Measurements from ENCODE around the gene CD300E. TPM values are rescaled to one million over a fixed set of nuclear protein-coding genes. Genes with fewer than 3 reads are reported as not detected.
A peak's percentile ranks its signal among the peaks of the same experiment; 100 is the strongest.
"Not testable (repeated sequence)": the region's sequence is repeated elsewhere in the genome, so short reads cannot be mapped to it uniquely, and the experiment has no call there.

CD300E gene
- total RNA-seq, 4 donors from 2014 or later: 0.37 to 0.45 TPM; not detected in 2

DNA sequence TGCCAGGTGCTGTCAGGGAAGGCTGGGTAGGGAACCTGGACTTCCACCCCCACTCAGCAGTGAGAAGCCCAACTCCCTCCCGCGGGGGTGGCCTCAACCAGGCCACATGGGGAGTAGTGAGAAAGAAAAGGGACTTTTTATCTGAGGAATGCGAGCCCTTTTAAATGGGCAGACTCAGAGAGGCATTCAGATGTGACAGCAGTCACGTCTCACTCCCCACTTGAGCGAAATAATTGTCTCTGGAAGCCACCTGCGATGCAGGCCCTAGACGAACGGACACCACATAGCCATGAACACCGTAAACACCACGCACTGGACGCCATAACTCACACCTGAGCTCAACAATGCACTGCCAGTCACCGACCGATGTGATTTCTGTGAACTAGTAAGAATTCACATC, 11.9 kb upstream of the CD300E start:
- H3K4me3 ChIP-seq (ENCODE audit: low read depth, poor library complexity, severe bottlenecking): no peak overlapping the region
- 47 to 61% methylated on average over 13 of the region's 13 CpGs for WGBS, 2 donors
- no peak for TF ChIP-seq POLR2A (IDR thresholded peaks at IDR 0.05)
- no peak for TF ChIP-seq CTCF (IDR thresholded peaks at IDR 0.05)
- DNase-seq (ENCODE audit: low spot score in 2 of 2): no peak
- intact Hi-C loops (cut with DNase I; ENCODE audit: low total_unique reads): no loop called here

GRCh38 chr17:74633326-74633725, 9.8 kb upstream of the CD300E start:
- no peak for DNase-seq (ENCODE audit: low spot score in 2 of 2)
- WGBS, 2 donors: 79 to 81% methylated on average over 8 of the region's 8 CpGs
- H3K4me3 ChIP-seq (ENCODE audit: low read depth, poor library complexity, severe bottlenecking): no peak overlapping the region
- TF ChIP-seq POLR2A (IDR thresholded peaks at IDR 0.05): no peak
- TF ChIP-seq CTCF (IDR thresholded peaks at IDR 0.05): no peak
- intact Hi-C loops (cut with DNase I; ENCODE audit: low total_unique reads): no loop called here

GRCh38 chr17:74632617-74633016, 9.1 kb upstream of the CD300E start:
- TF ChIP-seq CTCF (IDR thresholded peaks at IDR 0.05) (no peak), POLR2A (IDR thresholded peaks at IDR 0.05) (no peak)
- H3K4me3 ChIP-seq (ENCODE audit: low read depth, poor library complexity, severe bottlenecking): no peak overlapping the region
- intact Hi-C loops (cut with DNase I; ENCODE audit: low total_unique reads): no loop called here
- no peak for DNase-seq (ENCODE audit: low spot score in 2 of 2)
- 83 to 92% methylated on average over 9 of the region's 9 CpGs for WGBS, 2 donors

DNA sequence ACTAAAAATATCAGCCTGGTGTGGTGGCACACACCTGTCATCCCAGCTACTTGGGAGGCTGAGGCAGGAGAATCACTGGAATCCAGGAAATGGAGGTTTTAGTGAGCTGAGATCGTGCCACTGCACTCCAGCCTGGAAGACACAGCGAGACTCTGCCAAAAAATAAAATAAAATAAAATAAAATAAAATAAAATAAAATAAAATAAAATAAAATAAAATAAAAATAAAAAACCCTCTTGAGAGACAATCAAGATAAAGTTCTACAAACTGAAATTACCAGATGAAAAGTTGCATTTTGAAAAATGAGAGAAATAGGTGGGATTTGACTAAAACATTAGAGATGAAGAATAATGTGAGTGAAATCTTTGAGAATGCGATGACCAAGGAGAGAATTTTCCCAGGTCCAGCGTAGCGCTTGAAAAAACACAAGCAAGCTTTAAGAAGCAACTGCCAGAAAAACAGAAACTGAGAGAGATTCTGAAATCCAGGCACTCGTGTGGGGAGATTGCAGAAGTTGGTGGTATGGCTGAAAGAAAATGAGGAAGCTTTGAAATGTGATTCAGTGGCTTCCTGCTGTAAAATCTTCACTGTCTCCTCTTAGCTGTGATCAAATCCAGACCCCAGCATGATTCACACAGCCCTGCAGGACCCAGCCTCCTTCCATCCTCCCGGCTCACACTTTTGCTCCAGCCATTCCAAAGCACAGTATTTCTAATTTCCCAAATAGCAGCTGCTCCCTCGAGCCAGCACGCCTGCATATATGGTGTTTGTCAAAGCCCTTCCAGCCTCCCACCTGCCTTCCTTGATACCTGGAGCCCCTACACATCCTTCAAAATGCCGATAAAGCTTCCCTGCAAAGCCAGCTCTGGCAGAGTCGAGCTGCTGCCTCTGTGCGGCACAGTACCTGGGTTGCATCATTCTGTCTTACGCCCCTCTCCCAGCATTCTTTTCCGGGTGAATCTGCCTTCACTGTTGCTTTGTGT, 8.2 kb upstream of the CD300E start:
- 36 to 38% methylated on average over 14 of the region's 14 CpGs for WGBS, 2 donors
- intact Hi-C loops (cut with DNase I; ENCODE audit: low total_unique reads): no loop called here
- TF ChIP-seq POLR2A (IDR thresholded peaks at IDR 0.05) (no peak), CTCF (IDR thresholded peaks at IDR 0.05) (no peak)
- peak in 1 of 2 donors; percentile 21 for DNase-seq (ENCODE audit: low spot score in 2 of 2)
- no peak overlapping the region for H3K4me3 ChIP-seq (ENCODE audit: low read depth, poor library complexity, severe bottlenecking)

GRCh38 chr17:74630251-74630650, 6.7 kb upstream of the CD300E start:
- intact Hi-C loops (cut with DNase I; ENCODE audit: low total_unique reads); H3K4me3 ChIP-seq (ENCODE audit: low read depth, poor library complexity, severe bottlenecking); DNase-seq (ENCODE audit: low spot score in 2 of 2): not testable (repeated sequence)
- WGBS, 2 donors: 88% methylated on average over 14 of the region's 14 CpGs

DNA sequence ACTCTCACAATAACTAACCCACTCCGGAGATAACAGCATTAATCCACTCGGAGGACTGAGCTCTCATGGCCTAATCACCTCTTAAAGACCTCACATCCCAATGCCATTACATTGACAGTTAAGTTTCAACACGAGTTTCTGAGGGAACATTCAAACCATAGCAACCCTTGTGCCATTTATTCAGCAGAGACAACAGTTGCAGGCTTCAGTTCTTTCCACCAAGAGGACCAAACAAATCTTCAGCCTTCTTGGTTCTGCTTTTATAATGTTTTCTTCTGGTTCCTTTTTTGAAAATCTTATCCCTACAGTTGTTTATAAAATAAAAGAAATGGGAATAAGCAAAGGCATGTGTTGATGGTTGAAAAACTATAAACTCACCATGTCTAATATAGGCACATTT, 2.1 kb upstream of the CD300E start:
- TF ChIP-seq CTCF (IDR thresholded peaks at IDR 0.05): no peak
- no peak for TF ChIP-seq POLR2A (IDR thresholded peaks at IDR 0.05)
- H3K4me3 ChIP-seq (ENCODE audit: low read depth, poor library complexity, severe bottlenecking): no peak overlapping the region
- 62 to 75% methylated on average over 3 of the region's 3 CpGs for WGBS, 2 donors
- DNase-seq (ENCODE audit: low spot score in 2 of 2): no peak
- intact Hi-C loops (cut with DNase I; ENCODE audit: low total_unique reads): no loop called here

Measured in lower leg skin (tissue), 4 donors.